HG03571 (cell line): ENCODE measurements around the gene HAGHL.
"Not testable (repeated sequence)": the region's sequence is repeated elsewhere in the genome, so short reads cannot be mapped to it uniquely, and the experiment has no call there.

Source experiments
- ATAC-seq: cut with Tn5 transposase; IDR thresholded peaks from one replicate; pipeline ENCODE4 v1.9.1; 2021; ENCODE audit not compliant: unreplicated experiment

Gene HAGHL

GRCh38 chr16:767743-768235 lies 40.9 kb downstream of the HAGHL start:
- no peak for ATAC-seq

DNA sequence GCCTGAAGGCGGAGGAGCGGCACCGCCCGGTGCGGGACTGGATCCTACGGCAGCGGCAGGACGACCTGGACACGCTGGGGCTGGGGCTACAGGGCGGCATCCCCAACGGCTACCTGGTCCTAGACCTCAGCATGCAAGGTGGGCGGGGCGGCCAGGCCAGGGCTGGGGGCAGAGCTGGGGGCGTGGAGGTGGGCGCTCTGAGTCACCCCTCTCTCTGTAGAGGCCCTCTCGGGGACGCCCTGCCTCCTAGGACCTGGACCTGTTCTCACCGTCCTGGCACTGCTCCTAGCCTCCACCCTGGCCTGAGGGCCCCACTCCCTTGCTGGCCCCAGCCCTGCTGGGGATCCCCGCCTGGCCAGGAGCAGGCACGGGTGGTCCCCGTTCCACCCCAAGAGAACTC lies 41.5 kb downstream of the HAGHL start:
- ATAC-seq = no peak

- no peak for ATAC-seq
Measured at GRCh38 chr16:769184-769784, 42.4 kb downstream of the HAGHL start.

GRCh38 chr16:769934-770333 lies 43.0 kb downstream of the HAGHL start:
- no peak for ATAC-seq

DNA sequence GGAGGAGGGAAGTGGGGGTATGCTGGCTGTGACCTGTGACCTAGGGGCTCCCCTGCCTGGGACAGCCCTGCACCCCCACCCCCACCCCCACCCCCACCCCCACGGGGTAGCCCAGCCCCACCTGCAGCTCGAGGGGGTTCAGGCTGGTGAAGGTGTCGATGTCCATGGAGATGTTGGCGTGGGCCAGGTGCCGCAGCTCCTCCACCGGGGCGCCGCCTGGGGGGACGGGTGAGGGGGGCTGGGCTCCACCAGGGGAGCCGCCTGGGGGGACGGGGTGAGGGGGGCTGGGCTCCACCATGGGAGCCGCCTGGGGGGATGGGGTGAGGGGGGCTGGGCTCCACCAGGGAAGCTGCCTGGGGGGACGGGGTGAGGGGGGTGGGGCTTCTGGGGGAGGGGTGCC lies 43.5 kb downstream of the HAGHL start:
- ATAC-seq = no peak

- ATAC-seq = no peak
Measured at GRCh38 chr16:772959-773358, 46.1 kb downstream of the HAGHL start.

DNA sequence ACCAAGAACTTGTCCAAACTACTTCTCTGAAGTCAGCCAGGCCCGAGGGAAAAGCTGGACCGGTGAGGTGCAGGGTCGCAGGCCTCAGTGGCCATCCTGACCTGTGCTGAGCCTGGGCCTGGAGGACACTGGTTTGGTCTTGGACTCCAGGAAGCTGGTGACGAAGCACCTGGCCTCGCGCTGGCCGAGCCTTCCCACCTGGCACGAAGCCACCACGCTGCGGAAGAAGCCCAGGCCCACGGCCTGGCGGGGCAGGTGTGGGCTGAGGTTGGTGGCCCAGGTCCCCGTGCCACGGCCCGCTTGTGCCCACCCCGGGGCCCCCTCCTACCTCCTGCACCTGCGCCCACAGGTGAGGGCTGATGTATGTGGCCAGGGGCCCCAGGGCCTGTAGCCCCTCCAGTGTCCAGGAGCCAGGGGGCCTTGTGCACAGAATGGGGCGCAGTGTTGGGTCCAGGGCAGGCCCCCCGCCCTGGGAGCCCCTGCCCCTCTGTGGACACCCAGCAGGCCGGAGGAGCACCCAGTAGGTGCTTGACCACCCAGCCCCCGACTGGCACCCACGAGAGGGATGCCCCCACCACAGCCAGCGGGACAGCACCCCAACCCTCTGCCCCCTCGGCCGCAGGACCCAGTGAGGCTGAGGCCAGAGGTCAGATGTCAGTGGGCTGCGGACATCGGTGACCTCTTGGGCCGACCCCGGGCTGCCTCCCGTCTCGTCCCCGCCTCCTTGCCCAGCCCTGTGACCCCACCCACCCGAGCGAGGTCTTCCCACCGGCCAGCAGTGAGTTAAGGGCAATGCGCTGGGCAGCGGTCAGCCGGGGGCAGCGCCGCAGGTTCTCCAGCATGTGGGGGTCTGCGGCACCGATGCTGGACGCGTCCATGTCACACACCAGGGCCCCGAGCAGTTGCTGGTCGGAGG lies 47.4 kb downstream of the HAGHL start:
- ATAC-seq = no peak

DNA sequence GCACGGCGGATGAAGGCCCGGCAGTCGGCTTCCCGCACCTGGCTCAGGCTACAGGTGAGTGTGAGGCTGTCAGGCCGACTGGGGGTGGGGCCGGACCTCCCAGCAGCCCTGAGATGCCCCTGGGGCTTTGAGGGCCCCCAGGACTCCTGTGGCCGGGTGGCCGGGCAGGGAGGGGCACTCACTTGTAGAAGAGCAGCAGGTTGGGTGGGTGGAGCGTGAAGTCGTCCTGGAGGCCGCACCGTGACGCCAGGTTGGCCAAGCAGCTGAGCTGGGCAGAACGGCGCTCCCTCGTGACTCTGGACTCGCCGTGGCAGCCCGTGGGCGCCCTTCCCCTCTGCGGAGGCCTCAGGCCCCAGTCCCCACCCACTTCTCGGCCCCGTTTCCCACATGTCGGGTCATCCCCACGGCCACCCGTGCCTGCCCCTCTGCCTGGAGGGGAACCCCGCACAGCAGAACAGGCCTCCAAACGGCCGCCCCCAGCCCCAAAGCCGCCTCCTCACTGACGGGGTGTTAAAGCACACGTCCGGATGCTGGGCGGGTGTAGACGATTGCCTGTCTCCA lies 48.4 kb downstream of the HAGHL start:
- no peak for ATAC-seq

DNA sequence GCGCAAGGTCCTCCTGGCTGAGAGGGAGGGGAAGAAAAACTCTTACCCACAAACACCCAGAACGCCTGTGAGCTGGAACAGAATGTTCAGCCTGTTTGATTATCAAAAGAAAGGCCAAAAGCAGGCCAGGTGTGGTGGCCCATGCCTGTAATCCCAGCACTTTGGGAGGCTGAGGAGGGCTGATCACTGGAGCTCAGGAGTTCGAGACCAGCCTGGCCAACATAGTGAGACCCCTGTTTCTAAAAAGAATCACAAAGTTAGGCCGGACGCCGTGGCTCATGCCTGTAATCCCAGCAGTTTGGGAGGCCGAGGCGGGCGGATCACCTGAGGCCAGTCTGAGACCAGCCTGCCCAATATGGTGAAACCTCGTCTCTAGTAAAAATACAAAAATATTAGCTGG lies 49.4 kb downstream of the HAGHL start:
- not testable (repeated sequence) for ATAC-seq

GRCh38 chr16:776824-777223 lies 49.9 kb downstream of the HAGHL start:
- ATAC-seq = no peak

GRCh38 chr16:777826-778225 lies 50.9 kb downstream of the HAGHL start:
- ATAC-seq = no peak

DNA sequence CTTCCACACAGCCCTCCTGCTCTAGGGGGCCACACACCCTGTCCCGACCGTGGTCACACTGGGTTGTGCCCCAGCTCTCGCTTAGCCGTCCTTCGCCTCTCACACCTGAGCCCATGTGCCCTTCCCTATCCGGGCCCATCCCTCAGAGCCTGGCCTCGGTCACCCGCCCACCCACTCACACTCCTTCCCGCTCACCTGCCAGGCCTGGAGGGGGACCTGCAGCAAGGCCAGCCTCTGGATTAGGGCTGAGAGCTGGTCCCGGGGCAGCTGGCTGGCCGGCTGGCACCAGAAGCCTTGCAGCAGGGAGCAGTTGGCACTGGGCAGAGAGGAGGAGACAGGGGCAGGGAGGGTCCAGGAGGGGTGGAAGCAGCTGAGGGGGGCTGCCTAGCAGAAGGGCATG lies 51.5 kb downstream of the HAGHL start:
- no peak for ATAC-seq

DNA sequence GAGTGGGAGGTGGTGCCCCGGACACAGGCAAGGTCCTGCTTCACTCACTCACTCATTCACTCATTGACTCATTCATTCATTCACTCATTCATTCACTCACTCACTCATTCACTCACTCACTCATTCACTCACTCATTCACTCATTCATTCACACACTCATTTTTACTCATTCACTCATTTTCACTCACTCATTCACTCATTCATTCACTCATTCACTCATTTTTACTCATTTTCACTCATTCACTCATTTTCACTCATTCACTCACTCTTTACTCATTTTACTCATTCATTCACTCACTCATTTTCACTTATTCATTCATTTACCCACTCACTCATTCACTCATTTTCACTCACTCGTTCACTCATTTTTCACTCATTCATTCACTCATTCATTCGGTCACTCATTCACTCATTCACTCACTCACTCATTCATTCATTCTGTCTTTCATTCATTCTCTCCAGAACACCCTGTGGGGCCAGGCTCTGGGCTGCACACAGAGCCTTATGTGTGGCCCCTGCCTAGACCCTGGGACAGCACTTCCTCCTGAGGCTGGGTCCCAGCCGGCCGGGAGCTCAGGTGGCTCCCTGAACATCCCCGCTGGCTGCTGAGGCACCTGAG lies 52.1 kb downstream of the HAGHL start:
- no peak for ATAC-seq
